ENCODE data around the gene PALM. TPM values are rescaled to one million over a fixed set of nuclear protein-coding genes. Genes with fewer than 3 reads are reported as not detected.
A peak's percentile ranks its signal among the peaks of the same experiment; 100 is the strongest.

The PALM gene
- total and polyA plus RNA-seq, 10 of the 15 experiments (the other 5 are each of a cell fraction or from before 2014, with no cell fraction given), result 0.09 to 0.95 (median 0.23) TPM; not detected in 2

DNA sequence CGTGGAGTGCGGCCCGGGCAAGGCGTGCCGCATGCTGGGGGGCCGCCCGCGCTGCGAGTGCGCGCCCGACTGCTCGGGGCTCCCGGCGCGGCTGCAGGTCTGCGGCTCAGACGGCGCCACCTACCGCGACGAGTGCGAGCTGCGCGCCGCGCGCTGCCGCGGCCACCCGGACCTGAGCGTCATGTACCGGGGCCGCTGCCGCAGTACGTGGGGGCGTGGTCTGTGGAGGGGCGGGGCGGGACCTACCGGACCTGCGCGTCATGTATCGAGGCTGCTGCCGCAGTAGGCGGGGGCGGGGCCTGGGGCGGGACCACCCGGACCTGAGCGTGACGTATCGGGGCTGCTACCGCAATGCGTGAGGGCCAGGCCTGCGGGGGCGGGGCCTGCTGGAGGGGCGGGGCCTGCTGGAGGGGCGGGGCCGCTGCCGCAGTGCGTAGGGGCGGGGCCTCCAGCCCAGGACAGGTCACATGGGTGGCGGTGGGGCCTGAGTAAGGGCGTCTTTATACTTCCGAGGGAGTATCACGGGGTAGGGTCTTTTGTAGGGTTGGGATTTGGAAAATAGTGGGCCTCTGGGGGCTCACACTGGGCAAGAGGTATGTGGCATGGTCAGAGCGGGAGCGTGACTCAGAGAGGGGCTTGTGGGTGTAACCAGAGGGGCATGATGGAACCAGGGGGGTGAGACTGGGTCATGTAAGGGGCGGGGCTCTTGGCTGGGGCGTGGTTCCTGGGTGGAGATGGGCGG lies 28.3 kb upstream of the PALM start (continued):
- TF ChIP-seq, protein P1, sequence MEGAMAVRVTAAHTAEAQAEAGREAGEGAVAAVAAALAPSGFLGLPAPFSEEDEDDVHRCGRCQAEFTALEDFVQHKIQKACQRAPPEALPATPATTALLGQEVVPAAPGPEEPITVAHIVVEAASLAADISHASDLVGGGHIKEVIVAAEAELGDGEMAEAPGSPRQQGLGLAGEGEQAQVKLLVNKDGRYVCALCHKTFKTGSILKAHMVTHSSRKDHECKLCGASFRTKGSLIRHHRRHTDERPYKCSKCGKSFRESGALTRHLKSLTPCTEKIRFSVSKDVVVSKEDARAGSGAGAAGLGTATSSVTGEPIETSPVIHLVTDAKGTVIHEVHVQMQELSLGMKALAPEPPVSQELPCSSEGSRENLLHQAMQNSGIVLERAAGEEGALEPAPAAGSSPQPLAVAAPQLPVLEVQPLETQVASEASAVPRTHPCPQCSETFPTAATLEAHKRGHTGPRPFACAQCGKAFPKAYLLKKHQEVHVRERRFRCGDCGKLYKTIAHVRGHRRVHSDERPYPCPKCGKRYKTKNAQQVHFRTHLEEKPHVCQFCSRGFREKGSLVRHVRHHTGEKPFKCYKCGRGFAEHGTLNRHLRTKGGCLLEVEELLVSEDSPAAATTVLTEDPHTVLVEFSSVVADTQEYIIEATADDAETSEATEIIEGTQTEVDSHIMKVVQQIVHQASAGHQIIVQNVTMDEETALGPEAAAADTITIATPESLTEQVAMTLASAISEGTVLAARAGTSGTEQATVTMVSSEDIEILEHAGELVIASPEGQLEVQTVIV (IDR thresholded peaks at IDR 0.05; ENCODE audit: borderline replicate concordance, partially characterized antibody), result no peak
- TF ChIP-seq RUNX3 (IDR thresholded peaks at IDR 0.05; ENCODE audit: low read length) (peak; percentile 44; the same call in 1 of the 2 replicates), NFXL1 (IDR thresholded peaks at IDR 0.05; ENCODE audit: borderline replicate concordance) (no peak), NFIC (IDR thresholded peaks at IDR 0.05; ENCODE audit: low read depth, low read length) (no peak), EGR1 (IDR thresholded peaks at IDR 0.05; ENCODE audit: borderline replicate concordance in 1 of 2, low read depth in 2 of 2, low read length in 2 of 2) (peak in 1 of 2 experiments; percentile 84; a peak in 2 of 3 replicates), SIX5 (IDR thresholded peaks at IDR 0.05; ENCODE audit: low read depth, low read length, severe bottlenecking) (no peak), MTA3 (IDR thresholded peaks at IDR 0.05; ENCODE audit: borderline replicate concordance, low read length) (no peak), RELA (IDR thresholded peaks at IDR 0.05; ENCODE audit: borderline replicate concordance, partially characterized antibody) (peak; percentile 83), ZNF217 (IDR thresholded peaks at IDR 0.05) (0 out of 2 replicates have a peak, but pooled peaks have one; percentile 68), SRF (IDR thresholded peaks at IDR 0.05; ENCODE audit: low read depth in 2 of 2, low read length in 2 of 2) (no peak), DPF2 (IDR thresholded peaks at IDR 0.05) (peak; percentile 17; the same call in 1 of the 2 replicates)
- TF ChIP-seq, protein P2, sequence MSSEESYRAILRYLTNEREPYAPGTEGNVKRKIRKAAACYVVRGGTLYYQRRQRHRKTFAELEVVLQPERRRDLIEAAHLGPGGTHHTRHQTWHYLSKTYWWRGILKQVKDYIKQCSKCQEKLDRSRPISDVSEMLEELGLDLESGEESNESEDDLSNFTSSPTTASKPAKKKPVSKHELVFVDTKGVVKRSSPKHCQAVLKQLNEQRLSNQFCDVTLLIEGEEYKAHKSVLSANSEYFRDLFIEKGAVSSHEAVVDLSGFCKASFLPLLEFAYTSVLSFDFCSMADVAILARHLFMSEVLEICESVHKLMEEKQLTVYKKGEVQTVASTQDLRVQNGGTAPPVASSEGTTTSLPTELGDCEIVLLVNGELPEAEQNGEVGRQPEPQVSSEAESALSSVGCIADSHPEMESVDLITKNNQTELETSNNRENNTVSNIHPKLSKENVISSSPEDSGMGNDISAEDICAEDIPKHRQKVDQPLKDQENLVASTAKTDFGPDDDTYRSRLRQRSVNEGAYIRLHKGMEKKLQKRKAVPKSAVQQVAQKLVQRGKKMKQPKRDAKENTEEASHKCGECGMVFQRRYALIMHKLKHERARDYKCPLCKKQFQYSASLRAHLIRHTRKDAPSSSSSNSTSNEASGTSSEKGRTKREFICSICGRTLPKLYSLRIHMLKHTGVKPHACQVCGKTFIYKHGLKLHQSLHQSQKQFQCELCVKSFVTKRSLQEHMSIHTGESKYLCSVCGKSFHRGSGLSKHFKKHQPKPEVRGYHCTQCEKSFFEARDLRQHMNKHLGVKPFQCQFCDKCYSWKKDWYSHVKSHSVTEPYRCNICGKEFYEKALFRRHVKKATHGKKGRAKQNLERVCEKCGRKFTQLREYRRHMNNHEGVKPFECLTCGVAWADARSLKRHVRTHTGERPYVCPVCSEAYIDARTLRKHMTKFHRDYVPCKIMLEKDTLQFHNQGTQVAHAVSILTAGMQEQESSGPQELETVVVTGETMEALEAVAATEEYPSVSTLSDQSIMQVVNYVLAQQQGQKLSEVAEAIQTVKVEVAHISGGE (CRISPR knock-in tag; IDR thresholded peaks at IDR 0.05), result no peak
- TF ChIP-seq, protein P3, sequence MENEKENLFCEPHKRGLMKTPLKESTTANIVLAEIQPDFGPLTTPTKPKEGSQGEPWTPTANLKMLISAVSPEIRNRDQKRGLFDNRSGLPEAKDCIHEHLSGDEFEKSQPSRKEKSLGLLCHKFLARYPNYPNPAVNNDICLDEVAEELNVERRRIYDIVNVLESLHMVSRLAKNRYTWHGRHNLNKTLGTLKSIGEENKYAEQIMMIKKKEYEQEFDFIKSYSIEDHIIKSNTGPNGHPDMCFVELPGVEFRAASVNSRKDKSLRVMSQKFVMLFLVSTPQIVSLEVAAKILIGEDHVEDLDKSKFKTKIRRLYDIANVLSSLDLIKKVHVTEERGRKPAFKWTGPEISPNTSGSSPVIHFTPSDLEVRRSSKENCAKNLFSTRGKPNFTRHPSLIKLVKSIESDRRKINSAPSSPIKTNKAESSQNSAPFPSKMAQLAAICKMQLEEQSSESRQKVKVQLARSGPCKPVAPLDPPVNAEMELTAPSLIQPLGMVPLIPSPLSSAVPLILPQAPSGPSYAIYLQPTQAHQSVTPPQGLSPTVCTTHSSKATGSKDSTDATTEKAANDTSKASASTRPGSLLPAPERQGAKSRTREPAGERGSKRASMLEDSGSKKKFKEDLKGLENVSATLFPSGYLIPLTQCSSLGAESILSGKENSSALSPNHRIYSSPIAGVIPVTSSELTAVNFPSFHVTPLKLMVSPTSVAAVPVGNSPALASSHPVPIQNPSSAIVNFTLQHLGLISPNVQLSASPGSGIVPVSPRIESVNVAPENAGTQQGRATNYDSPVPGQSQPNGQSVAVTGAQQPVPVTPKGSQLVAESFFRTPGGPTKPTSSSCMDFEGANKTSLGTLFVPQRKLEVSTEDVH (IDR thresholded peaks at IDR 0.05; ENCODE audit: low read depth, partially characterized antibody), result no peak
- TF ChIP-seq, protein P4, sequence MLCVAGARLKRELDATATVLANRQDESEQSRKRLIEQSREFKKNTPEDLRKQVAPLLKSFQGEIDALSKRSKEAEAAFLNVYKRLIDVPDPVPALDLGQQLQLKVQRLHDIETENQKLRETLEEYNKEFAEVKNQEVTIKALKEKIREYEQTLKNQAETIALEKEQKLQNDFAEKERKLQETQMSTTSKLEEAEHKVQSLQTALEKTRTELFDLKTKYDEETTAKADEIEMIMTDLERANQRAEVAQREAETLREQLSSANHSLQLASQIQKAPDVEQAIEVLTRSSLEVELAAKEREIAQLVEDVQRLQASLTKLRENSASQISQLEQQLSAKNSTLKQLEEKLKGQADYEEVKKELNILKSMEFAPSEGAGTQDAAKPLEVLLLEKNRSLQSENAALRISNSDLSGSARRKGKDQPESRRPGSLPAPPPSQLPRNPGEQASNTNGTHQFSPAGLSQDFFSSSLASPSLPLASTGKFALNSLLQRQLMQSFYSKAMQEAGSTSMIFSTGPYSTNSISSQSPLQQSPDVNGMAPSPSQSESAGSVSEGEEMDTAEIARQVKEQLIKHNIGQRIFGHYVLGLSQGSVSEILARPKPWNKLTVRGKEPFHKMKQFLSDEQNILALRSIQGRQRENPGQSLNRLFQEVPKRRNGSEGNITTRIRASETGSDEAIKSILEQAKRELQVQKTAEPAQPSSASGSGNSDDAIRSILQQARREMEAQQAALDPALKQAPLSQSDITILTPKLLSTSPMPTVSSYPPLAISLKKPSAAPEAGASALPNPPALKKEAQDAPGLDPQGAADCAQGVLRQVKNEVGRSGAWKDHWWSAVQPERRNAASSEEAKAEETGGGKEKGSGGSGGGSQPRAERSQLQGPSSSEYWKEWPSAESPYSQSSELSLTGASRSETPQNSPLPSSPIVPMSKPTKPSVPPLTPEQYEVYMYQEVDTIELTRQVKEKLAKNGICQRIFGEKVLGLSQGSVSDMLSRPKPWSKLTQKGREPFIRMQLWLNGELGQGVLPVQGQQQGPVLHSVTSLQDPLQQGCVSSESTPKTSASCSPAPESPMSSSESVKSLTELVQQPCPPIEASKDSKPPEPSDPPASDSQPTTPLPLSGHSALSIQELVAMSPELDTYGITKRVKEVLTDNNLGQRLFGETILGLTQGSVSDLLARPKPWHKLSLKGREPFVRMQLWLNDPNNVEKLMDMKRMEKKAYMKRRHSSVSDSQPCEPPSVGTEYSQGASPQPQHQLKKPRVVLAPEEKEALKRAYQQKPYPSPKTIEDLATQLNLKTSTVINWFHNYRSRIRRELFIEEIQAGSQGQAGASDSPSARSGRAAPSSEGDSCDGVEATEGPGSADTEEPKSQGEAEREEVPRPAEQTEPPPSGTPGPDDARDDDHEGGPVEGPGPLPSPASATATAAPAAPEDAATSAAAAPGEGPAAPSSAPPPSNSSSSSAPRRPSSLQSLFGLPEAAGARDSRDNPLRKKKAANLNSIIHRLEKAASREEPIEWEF (IDR thresholded peaks at IDR 0.05; ENCODE audit: insufficient replicate concordance, low read depth, low read length), result no peak
